NCI-H510A treated with DMSO at 0.1 percent for 48 hours (cell line): ENCODE measurements around the gene ATRNL1.
A peak's percentile ranks its signal among the peaks of the same experiment; 100 is the strongest.
"Not testable (repeated sequence)": the region's sequence is repeated elsewhere in the genome, so short reads cannot be mapped to it uniquely, and the experiment has no call there.

Experiments used
- DNase-seq: peaks from one replicate; lab custom pipeline; 2025; lab: John Stamatoyannopoulos, UW

The ATRNL1 gene

DNA sequence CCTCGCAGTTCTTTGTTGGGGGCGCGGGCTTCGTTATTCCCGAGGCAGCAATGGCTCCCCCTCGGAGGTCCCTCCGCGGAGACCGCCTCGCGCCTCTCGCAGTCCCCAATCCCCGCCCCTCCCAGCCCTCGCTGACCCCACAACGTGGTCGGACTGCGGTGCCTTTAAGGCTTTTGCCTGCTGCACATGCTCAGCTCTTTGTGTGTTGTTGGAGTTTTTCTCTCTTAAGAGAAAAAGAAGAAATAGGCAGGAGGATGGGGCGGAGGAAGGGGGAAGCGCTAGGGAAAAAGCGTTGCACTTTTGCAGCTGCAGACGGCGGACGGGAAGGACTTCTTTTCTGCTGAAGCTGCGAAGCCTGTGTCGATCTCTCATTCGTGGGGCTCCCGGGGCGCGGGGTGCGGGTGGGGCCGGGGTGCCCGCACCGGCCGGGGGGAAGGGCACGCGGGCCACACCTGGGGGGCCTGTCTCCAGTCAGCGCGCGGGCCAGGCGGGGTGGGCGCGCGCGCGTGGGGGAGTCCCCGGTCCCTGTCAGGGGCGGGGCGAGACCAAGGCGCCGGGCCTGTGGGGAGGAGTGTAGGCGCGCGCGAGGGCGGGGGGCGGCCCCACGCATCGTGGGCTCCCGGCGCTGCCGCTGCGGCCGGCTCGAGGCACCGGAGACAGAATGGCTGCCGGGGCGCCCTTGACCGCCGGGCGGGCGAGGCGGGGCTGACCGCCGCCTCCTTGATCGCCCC, 445 bp upstream of the ATRNL1 start:
- DNase-seq: peak; percentile 58

- peak; percentile 59 for DNase-seq
Observed at GRCh38 chr10:115093776-115094408, 727 bp downstream of the ATRNL1 start.

DNA sequence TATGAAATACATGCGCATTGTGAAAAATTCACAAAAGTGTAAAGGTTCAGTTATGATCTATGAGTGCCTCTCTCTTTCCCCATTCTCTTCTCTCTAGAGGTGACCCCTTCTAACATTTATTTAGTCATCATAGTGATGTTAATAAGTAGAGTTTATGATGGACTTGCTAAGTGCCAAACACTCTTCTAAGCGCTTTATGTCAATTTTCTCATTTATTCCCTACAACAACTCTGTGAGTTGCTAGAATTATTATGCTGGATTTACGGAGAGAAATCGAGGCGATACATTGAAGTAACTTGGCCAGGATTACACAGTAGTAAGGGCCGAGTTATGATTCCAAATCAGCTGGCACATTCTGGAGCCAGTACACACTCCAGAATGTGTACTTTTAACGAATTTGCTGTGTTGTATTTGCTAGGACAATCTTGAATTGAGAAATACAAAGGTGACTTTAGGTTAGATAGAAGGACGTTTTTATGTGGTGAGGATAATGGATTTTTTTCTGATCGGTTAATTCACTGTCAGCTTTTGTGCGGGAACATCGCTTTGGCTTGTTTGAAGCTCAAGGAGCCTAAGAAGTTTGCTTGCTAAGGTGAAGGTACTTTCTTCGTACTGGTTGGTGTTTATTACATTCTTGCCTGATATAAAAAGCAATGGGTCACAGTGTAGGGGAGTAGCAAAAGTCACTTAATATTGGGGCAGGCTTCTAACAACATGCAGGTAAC, 1.4 kb downstream of the ATRNL1 start:
- DNase-seq: peak; percentile 55

DNA sequence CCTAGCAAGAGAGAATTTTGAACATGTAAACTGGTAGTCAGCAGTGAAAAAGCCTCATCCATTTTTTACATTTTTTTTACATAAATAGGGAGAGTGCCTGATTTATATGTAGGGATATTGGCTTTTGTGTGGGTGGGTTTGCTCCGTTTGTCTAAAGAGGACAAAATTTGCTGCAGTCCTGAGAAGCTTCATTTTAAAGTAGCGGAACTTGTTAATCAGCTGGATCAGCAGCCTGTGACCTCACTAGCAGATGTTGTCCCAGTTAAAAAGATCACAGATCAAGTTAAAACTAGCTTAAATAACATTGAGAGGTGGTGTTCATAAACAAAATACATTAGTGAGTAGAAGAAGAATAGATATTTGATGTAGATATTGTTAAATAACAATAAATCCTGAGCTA, 2.6 kb downstream of the ATRNL1 start:
- no peak for DNase-seq

DNA sequence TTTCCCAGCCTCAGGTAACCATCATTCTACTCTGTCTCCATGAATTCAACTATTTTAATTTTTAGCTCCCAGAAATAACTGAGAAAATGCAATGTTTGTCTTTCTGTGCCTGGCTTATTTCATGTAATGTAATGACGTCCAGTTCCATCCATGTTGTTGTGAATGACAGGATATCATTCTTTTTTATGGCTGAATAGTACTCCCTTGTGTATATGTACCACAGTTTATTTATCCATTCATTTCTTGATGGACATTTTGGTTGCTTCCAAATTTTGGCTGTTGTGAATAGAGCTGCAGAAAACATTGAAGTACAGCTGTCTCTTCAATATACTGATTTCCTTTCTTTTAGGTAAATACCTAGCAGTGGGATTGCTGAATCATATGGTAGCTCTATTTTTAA, 10.5 kb downstream of the ATRNL1 start:
- DNase-seq: no peak

DNA sequence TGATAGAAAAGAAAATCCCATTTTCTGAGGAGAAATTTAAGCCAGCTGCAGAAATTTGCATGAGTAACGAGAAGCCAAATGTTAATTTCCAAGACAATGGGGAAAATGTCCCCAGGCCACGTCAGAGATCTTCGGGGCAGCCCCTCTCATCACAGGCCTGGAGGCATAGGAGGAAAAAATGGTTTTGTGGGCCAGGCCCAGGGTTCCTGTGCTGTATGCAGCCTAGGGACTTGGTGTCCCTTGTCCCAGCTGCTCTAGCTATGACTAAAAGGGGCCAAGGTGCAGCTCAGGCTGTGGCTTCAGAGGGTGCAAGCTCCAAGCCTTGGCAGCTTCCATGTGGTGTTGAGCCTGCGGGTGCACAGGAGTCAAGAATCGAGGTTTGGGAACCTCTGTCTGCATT, 12.2 kb downstream of the ATRNL1 start:
- not testable (repeated sequence) for DNase-seq

GRCh38 chr10:115107830-115108229, 14.7 kb downstream of the ATRNL1 start:
- no peak for DNase-seq

DNA sequence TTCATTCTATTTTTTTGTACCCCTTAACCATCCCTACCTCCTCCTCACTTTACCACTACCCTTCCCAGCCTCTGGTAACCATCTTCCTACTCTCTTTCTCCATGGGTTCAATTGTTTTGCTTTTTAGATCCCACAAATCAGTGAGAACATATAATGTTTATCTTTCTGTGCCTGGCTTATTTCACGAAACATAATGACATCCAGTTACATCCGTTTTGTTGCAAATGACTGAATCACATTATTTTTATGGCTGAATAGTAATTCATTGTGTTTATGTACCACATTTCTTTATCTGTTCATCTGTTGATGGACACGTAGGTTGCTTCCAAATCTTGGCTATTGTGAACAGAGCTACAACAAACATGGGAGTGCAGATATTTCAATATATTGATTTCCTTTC, 24.1 kb downstream of the ATRNL1 start:
- no peak for DNase-seq

DNA sequence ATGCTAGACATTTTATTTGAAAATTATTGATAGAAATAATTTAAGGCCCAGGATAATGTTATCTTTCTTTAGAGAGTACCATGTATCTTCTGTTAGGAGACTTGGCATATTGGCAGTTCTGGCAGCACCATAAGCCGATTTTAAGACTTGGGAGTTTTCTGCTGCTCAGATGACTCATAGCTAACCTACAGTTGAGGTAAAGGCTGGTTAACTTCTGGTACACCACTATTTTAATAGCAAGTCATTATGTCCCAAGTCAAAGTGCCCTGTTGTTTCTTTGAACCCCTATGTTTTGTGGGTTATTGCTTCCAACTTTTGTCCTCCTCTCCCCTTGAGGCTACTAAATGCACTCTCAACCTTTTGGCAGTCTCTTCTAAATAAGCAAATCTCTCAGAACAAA, 25.2 kb downstream of the ATRNL1 start:
- DNase-seq: no peak

GRCh38 chr10:115125505-115125904, 32.3 kb downstream of the ATRNL1 start:
- no peak for DNase-seq

- peak; percentile 81 for DNase-seq
Observed at GRCh38 chr10:115129752-115130151, 36.6 kb downstream of the ATRNL1 start.

- DNase-seq: no peak
Observed at GRCh38 chr10:115136616-115137015, 43.5 kb downstream of the ATRNL1 start.

- no peak for DNase-seq
Observed at GRCh38 chr10:115141254-115141653, 48.1 kb downstream of the ATRNL1 start.

GRCh38 chr10:115157357-115157756, 64.2 kb downstream of the ATRNL1 start:
- DNase-seq: no peak

DNA sequence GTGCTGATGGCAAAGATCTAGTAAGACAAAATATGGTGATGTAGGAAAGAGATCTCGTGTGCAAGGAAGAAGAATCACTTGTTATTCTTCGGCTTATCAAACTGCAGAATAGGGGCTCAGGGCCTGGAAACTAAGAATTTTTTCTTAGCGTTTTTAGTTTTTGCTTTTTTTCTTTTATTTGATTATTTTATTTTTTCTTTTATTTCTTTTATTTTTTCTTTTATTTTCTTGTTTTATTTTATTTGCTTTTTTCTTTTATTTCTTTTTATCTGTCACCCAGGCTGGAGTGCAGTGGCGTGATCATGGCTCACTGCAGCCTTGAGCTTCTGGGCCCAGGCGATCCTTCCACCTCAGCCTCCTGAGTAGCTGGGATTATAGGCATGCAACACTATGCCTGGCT, 70.0 kb downstream of the ATRNL1 start:
- DNase-seq: no peak

- no peak for DNase-seq
Observed at GRCh38 chr10:115164220-115164619, 71.1 kb downstream of the ATRNL1 start.

GRCh38 chr10:115167751-115168150, 74.6 kb downstream of the ATRNL1 start:
- DNase-seq: no peak

GRCh38 chr10:115171392-115171960, 78.3 kb downstream of the ATRNL1 start:
- DNase-seq: peak; percentile 55

- DNase-seq: no peak
Observed at GRCh38 chr10:115173915-115174443, 80.8 kb downstream of the ATRNL1 start.

DNA sequence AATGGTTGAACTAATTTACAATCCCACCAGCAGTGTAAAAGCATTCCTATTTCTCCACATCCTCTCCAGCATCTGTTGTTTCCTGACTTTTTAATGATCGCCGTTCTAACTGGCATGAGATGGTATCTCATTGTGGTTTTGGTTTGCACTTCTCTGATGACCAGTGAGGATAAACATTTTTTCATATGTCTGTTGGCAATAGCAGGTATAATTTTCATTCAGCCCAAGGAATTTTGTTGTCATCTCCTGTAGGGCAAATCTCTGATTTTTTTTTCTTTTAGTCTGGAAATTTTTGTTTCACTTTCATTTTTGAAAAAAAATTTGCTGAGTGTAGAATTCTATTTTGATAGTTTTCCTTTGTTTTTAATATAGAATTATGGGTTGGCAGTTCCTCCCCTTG, 114.1 kb downstream of the ATRNL1 start:
- not testable (repeated sequence) for DNase-seq

- no peak for DNase-seq
Observed at GRCh38 chr10:115209133-115209532, 116.0 kb downstream of the ATRNL1 start.

GRCh38 chr10:115214829-115215228, 121.7 kb downstream of the ATRNL1 start:
- DNase-seq: no peak

DNA sequence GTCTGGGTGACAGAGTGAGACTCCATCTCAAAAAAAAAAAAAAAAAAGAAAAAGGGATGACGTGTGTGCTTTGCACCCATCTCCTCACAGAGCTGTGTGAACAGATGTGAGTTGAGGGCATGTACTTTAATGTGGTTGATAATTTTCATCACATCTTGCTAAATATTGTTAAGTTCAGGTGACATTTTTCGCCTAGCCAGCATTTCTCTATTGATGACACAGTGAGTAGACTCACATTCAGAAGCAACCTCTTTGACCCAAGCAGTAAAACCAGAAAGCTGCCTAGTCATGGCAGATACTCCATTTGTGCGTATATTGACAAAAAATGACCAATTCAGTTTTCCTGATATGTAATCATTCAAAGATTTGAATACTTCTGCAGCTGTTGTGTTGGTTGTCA, 126.0 kb downstream of the ATRNL1 start:
- DNase-seq: no peak
